Hindlimb muscle (tissue), 1 donor: ENCODE results near the gene EFNA5. TPM values are rescaled to one million over a fixed set of nuclear protein-coding genes. Genes with fewer than 3 reads are reported as not detected.

Source experiments
- DNase-seq: peaks from one replicate; pipeline ENCODE4 v3.0.0-alpha.2; 2013
- polyA plus RNA-seq: library from polyadenylated mRNA; unstranded; fragments of 120-200 nt; gene quantifications from one replicate; pipeline ENCODE4 v1.2.1, GENCODE V29; 2013; ENCODE audit not compliant: insufficient read length

Gene EFNA5
- polyA plus RNA-seq, 1 donor, result 4.7 TPM

DNA sequence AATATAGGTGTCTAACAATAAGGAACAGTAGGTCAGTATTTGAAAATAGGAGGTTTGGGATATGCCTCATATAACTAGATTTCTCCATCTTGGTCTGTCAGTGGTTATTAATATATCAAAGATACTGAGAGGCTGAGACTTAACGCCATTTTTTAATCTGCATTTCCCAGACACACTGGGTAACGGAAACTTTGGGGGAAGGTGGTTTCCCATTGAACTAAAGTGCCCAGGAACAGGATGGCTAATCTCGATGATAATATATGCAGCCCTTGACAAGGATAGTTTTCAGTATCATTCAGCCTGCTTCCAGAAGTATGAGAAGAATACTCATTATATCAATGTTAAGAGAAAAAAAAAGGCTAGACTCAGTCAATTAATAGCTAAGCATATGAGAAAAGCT lies 30.7 kb downstream of the EFNA5 start:
- no peak for DNase-seq

DNA sequence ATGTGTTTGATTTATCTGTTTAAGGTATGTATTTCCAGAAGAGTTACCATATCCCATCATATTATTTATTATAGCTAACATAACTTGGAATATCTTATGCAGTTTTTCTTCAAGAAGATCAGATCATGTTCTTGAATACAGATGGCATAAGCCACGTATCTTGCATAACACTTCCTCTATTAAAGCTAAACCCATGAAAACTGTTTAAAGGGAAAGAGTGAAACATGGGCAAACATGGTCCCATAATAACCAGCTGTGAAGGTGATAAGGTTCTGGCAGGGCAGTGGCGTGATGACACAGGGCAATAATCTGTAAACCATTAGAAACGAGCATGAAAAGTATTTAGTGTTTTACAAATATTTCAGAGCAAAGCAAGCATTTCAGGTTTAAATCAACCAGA lies 34.2 kb downstream of the EFNA5 start:
- DNase-seq, result no peak

DNA sequence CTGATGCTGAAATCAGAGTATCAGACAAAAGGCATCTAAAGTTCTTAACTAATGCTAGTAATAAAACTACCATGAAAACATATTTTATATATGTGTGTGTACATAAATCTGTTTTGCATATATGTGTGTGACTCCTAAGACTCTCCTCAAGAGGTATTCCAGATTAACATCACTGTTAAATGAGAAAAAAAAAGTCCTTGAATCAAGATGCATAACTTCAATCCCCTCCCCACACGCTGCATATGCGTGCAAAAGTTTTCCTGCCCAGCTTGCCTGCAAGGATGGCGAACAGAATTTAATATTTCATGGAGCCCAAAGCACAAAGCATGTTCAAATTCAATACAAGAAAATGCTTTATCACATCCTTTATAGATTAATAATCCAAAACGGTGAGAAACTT lies 34.7 kb downstream of the EFNA5 start:
- DNase-seq, result no peak

DNA sequence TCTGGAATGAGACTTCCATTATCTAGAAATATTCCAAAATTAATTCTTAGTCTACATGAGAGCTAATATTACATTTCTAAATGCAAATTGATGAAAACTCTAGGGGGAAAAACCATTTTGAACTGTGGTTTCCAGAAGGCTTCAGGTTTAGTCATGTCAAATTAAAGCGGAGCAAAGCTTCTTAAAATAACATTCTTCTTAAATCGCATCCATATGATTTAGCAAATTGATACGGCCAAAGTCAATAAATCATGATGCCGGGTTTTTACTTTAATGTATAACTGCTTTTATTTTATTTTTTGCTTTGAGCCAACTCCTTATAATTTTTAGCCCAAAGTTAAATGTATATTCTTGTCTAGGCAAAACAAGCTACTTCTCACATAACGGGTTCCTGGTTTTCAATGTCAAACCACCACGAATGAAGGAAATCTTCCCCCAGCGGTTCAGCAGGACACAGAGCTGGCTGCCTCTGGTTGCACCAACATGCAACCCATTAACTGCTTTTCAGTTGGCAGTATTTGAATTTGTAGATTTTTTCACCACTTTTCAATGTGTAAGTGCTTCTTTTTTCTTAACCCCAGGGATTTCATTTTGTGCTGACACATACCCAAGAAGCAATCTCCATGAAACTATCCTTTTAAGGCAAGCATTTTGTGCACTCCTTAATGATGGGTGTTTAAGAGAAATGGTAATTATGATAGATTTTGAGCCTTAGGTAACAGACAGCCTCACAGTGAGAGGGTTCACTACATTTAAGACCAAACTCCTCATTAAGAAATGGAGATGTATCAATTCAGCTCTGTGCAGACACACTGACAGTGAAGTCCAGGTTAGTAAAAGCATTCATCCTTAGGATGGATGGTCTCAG lies 35.5 kb downstream of the EFNA5 start:
- no peak for DNase-seq

DNA sequence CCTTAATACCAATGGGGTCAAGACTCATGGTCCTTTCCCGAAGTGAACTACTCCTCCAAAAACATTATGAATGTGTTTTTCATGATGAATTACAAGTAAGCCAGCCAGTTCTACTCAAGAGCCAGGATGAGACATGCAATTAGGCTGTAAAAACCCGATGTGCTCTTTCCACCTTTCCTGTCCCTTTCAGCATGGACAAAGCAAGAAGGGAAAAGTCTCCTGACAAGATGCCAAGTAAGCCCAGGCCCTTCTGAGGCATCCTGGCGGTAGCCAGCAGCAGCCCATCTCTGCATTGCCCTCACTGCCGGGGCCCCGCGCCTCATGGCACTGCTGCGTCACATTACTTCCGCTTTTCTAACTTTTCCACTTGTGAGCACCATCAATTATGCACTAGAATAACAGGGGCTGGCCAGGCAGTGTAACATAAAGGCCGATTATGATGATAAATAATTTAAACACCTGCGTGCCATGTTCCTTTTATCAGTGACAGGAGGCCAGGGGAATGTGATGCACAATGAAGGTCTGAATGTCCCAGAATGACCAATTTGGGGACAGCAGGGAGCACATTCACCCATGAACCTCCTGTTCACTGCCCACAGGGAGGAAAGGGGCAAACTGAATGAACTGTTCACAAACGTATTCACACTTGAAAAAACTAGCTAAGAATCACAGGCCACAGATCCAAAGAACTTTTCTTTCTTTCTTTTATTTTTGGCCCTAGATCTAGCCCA lies 37.4 kb downstream of the EFNA5 start:
- no peak for DNase-seq

DNA sequence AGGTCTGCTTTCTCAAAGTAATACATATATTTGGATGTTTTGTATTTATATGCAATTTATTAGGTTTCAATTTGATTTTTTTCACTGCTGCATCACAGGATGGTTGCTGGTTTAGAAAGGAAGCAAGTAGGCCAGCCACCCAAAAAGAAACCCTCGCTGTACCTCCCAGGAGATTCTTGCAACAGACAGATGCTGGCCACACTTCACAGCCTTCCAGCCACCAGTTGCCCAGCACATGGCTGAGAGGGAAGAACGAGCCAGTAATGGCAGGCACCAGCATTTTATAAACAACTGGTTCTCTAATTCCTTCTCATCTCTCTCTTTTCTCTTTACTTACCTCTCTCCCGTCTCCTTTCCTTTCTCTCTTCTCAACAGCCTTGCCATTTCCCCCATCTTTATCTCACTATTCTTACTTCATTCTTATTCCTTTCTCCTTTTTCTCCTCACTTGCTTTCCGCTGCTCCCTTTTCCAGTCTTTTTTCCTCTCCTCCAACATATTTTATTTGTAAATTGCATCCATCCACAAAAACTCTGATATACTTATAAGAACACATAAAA lies 38.9 kb downstream of the EFNA5 start:
- DNase-seq, result no peak

DNA sequence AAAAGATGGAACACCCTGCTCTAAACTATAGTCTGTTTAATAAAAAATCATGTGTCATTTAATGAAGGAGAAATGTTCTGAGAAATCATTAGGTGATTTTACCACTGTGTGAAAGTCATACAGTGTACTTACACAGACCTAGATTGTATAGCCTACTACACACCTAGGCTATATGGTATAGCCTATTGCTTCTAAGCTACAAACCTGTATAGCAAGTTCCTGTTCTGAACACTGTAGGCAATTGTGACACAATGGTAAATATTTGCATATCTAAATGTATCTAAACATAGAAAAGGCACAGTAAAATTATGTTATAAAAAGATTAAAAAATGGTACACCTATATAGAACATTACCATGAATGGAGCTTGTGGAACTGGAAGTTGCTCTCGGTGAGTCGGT lies 40.6 kb downstream of the EFNA5 start:
- DNase-seq, result no peak

DNA sequence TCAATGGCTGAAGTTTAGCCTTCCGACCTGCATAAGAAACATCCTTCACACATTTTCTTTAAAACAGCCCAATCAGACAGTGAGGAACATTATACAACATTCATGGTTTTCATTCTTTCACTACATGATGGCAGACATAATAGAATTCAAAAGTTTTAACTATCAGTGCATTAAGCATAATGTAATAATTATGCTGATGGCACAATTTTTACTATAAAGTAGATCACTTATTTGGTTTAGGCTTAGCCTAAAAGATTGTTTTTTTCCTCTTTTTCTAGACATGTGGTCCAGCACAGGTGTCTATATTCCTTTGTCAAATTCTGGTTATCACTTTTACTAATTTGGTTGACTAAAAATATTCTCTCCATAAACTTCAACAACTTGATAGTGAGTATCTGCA lies 46.5 kb downstream of the EFNA5 start:
- DNase-seq, result no peak

DNA sequence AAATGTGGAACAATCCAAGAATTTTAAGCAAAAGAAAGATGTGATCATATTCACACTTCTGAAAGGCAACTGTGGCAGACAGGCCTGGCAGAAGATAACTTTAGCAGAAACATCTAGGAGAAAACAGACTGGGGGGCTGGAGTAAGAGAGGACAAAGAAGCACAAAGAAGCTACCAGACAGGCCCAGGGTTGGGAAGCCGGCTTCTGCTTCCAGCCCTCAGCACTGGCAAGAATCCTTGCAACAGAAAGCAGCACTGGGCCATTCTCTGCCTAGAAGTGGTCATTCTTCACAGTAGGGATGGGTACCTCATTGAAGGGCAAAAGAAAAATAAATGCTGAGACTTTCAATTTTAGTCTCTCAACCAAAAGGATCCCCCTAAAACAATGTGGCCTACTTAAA lies 49.6 kb downstream of the EFNA5 start:
- DNase-seq, result no peak

DNA sequence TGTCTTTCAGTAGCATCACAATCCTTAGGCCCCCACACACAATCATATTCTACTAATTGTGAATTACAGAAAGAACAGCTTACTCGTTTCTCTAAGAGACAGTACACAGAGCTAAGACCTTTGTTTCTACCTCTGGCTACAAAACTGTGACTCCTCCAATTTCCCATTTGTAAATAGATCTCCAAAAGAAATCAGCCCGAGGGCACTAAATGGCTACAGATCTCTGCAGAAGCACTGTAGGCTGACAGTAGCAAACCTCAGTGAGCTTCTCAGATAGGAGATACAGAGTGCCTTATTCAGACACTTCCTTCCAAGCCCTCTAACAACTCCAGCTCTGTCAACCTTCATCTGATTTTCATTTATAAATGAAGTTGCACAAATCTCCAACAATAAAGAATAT lies 51.0 kb downstream of the EFNA5 start:
- DNase-seq, result no peak

DNA sequence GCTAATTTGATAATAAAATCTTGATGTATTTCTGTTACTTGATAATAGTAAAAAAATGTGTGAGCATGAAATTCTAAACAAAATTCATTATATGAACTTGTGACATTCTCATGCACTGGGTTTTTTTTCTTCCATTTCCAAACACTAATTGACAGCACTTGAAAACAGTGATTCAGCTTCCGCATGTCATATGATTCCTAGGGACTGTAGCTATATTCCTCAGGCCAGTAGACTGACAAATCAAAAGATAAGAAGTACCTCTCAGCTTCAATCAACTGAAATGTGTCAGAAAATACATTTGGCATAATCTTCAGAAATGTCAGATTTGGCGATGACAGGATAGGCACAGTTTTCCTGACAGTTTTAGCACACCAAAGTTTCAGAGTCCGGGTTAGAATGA lies 52.5 kb downstream of the EFNA5 start:
- no peak for DNase-seq

DNA sequence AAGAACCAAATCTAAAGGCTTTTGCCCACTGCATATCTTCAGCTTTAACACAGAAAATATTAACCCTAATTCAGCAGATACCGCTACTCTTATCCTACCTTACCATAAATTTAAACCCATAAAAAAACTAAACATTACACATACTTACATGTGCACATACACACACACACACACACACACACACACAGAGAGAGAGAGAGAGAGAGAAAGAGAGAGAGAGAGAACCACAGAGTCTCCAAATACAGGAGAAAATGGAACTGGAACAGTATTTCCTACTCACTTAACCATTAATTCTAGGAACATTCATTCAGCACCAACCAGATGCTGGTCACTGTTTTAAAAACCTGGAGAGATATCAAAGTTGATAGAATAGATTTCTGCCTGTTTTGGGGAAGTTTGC lies 53.7 kb downstream of the EFNA5 start:
- no peak for DNase-seq

DNA sequence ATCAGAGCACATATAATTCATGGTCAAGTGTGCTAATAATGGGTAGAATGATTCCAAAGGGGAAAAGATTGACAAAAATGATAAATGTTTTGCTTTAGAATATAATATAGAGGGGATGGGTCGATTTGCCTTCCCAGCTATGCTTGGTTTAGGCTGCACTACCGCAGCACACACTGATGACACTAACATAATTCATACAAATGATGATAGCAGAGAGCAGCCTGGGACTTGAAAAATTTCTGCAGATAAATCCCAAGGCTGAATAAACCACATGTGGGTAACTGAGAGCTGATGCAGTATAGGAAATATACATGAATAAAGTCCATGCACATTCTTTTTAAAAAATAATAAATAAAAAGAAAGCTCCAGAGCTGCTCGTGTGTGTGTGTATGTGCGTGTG lies 54.5 kb downstream of the EFNA5 start:
- DNase-seq, result no peak

DNA sequence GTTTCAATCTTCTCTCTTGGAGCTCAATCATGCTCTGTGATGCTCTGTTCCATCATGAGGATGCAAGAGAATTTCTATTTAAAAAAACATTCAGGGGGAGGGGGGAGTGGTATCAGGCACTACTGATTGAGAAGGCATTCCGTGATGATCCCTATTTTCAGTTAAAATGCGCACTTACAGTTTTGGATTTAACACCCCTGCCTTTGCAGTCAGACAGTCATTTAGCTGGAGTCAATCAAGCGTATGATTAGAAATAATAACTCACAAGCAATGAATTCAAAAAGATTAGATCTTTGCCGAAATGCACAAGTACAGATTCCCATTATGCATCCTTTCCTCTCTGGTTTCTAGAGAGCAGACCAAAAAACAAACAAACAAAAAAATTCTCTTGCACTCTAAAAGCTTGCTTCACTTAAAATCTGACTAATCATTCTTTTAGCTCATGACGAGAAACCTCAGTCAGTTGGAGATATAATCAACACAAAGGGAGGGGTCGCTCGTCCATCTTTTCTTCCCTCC lies 55.4 kb downstream of the EFNA5 start:
- DNase-seq, result no peak

DNA sequence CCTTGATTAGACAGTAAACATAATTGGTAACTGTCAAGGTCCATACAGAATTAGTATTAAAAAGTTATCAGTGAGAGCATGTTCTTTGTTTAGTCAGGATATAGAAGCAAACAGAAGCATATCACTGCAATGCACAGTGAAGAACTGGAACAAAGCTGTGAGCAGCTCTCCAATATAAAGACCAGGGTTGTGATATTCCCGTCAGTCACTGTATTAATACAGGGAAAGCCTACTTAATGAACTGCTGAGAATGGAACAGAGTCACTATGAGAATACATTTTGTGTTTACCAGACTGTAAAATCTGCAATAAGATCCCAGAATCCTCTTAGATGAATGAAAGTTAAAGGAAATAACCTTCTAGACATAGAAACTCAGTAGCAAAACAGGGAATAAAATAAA lies 58.2 kb downstream of the EFNA5 start:
- DNase-seq, result no peak

DNA sequence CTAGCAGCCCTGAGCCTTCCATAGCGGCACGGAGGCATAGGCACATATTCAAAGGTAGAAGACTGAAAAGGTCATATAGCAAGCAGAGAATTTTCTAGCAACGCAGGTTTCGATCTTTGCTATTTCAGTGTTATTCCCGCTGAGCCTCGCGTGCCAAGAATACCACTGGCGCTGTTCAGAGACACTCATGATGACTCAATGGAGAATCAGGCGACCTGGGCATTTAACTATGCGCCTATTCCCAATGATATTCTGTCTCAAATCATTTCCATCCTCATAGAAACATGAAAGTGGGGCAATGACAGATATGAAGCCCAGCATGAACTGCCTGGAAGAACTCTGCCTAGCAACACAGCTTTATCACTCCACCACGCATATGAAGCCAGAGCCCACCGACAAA lies 59.9 kb downstream of the EFNA5 start:
- DNase-seq, result no peak

DNA sequence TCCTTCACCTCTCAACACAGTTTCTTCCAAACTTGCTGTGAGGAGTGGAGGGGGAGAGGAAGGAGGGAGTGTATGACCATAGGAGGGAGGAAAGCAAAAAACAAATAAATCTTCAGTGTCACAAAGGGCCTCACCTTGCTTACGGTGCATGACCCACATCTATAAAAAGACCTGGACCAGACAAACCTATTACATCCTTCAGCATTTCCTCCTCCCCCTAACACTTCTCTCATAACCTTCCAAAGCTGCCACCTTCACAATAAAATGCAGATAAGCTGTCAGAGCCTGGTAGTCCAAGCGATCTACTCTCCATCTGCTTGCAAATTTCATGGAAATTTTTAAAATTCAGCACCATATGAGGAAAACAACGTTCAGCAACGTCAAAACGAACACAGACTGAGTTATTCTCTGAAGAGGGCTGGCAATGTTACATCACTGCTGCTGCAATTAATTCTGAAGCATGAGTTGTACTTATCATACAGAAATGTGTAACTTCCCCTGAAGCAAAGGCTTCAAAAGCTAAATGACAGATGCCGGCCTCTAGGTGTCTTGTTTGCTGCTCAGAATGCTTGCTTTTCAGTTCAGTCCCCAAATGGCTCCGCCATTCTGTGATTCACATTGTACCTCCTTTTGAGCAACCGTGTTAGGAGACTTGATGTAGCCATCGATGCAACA lies 62.9 kb downstream of the EFNA5 start:
- no peak for DNase-seq

DNA sequence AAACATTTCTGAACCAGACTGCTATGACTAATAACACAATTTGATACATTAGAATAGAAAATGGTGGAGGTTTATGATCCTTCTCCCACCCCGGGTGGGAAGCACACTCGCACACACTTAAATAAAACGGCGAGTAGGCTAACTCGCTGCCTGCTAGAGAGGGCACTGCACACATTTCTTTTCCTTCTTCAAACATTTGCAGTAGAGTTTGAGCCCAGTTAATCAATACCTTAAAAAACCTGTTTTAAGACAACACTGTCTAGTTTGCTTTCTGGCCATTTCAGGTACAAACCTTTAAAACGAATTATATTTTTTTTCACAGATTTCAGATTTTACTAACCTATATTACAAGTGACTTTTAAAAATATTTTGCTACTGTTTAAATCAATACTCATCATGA lies 63.5 kb downstream of the EFNA5 start:
- no peak for DNase-seq

DNA sequence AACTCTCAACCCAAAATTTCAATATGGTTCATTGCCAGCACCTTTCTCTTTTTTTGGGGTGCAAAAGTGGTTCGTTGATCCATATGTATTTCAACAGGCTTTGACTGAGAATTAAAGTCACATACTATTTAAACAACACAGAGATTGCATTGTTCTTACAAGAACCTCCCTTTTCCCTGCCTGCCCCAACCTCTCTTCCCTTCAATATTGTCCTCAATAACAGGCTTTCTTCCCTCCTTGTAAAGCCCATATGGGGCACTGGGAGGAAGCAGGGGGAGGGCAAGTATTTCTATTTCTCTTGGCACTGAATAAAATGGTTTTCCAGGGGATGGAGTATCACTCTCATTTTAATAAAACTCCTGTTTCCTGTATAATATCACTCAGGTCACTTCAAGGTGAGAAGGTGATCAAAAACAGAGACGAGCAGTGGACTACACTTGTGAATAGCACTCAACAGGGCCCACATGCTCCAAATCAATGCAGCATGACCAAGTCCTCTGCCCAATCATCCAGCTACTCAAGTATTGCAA lies 65.1 kb downstream of the EFNA5 start:
- no peak for DNase-seq

DNA sequence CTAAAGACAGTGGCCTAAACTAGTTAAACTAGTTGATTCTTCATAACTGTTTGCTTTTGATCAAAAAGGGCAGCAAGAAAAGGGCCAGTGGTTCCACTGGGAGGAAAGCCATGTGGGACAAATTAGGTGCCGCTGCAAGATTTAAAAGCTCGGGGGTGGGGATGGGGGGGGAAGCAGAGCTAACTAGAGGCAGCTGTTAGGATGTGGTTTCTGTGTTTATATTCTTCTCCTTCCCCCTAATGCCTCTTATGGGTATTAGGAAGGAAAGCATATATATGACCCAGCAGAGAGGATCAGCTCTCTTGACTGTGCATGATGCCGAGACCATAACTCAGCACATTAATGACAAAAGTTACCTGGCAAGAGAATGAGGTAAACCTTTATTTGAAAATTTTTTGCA lies 65.7 kb downstream of the EFNA5 start:
- no peak for DNase-seq

DNA sequence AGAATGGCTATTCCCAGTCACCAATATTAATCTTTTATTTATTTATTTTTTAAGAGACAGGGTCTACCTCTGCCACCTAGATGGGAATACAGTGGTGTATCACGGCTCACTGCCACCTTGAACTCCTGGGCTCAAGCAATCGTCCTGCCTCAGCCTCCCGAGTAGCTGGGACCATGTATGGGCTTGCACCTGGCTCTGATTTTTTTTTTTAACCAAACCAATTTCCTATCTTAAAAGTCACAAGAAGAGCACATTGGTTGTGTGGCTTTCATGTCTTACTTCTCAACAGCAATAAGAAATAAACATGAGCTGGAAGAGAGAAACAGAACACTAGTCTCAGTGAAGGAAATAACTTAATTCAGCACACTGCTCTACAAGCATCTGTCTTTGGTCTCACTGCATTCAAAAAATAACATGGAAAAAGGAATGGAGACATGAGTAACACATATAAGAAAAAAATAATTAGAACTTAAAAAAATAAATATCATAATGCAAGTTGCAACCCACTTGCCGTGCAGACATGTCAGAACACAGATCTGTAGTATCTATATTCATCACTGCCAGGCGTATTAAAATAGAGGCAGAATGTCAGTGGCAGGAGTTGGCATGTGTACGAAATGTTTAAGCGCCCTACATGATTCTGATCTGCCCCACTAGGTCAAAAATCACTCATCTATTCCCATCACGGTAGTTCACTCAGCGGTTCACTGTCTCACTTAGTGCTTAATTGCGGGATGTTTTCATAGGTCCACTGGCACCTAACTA lies 66.4 kb downstream of the EFNA5 start:
- no peak for DNase-seq

DNA sequence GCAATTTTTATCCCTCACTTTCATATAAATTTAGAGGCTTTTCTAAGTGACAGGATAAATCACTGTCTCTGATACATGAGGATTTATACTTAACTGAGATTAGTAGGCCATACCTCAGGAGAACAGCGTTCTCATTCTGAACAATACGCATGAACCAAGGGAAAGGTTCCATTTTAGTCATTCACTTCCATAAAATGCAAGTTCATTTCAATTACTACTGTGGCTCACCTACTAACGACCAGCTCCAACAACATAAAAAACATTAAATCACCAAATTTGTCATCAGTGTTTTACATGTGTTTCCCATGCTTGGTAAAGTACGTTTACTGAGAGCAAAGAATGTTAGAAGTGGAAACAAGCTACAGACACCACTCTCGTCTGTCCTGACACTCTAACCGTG lies 67.4 kb downstream of the EFNA5 start:
- DNase-seq, result no peak
